GM19455 (cell line): ENCODE measurements around the gene ZNF619.

Source experiments
- ATAC-seq: cut with Tn5 transposase; IDR thresholded peaks from one replicate; pipeline ENCODE4 v1.9.1; 2021; ENCODE audit not compliant: unreplicated experiment

ZNF619 gene

GRCh38 chr3:40524568-40525285 lies 47.8 kb downstream of the ZNF619 start, which contains the start of gene ZNF621:
Gene ZNF621 (plus strand): TSS chr3:40524960. CDS start chr3:40525841, 881 bp downstream.
- peak; percentile 98 for ATAC-seq

- ATAC-seq: no peak
Observed at GRCh38 chr3:40528426-40528825, 51.5 kb downstream of the ZNF619 start.

- ATAC-seq: no peak
Observed at GRCh38 chr3:40532252-40532651, 55.3 kb downstream of the ZNF619 start.

GRCh38 chr3:40534283-40534682 lies 57.4 kb downstream of the ZNF619 start:
- ATAC-seq: no peak
